ENCODE measurements around the gene BCKDK. TPM values are rescaled to one million over a fixed set of nuclear protein-coding genes. Genes with fewer than 3 reads are reported as not detected.

Gene BCKDK
- total RNA-seq, 4 donors from 2014 or later = 26.6 to 45.2 (median 33.2) TPM

- no peak for TF ChIP-seq CTCF (IDR thresholded peaks at IDR 0.05; ENCODE audit: low read depth)
These were observed 27.3 kb upstream of the BCKDK start for GRCh38 chr16:31080756-31081419.

- TF ChIP-seq CTCF (IDR thresholded peaks at IDR 0.05; ENCODE audit: low read depth) = no peak
These were observed 26.5 kb upstream of the BCKDK start for GRCh38 chr16:31081428-31082351.

- no peak for TF ChIP-seq CTCF (IDR thresholded peaks at IDR 0.05; ENCODE audit: low read depth)
These were observed 25.7 kb upstream of the BCKDK start for GRCh38 chr16:31082368-31083045.

- TF ChIP-seq CTCF (IDR thresholded peaks at IDR 0.05; ENCODE audit: low read depth) = no peak
These were observed 25.1 kb upstream of the BCKDK start for GRCh38 chr16:31083081-31083480.

- no peak for TF ChIP-seq CTCF (IDR thresholded peaks at IDR 0.05; ENCODE audit: low read depth)
These were observed 24.6 kb upstream of the BCKDK start for GRCh38 chr16:31083556-31083955.

- TF ChIP-seq CTCF (IDR thresholded peaks at IDR 0.05; ENCODE audit: low read depth) = no peak
These were observed 24.2 kb upstream of the BCKDK start for GRCh38 chr16:31083981-31084380.
